Neutrophil (primary cell): ENCODE data around the gene LTBP2.

Experiments used
- H3K27ac ChIP-seq: fragments of 200-600 bp; sonication (generic); 2 replicates; pipeline ENCODE4 v1.5.1; 2016; ENCODE audit warnings: mild to moderate bottlenecking, moderate library complexity
- H3K27me3 ChIP-seq: fragments of 200-600 bp; sonication (generic); 2 replicates; pipeline ENCODE4 v1.6.0; 2016; ENCODE audit warnings: mild to moderate bottlenecking
- H3K36me3 ChIP-seq: fragments of 200-600 bp; sonication (generic); 2 replicates; pipeline ENCODE4 v1.5.1; 2017
- H3K4me1 ChIP-seq, 2 experiments: fragments of 200-600 bp in 1 of 2; sonication (generic) in 1 of 2; 1 replicate in 1 of 2; 2 replicates in 1 of 2; pipeline versions ENCODE4 v1.5.1 to v1.6.1; 2013 to 2016; ENCODE audit warnings: low read depth in 1 of 2, low read length in 1 of 2, mild to moderate bottlenecking in 1 of 2, moderate library complexity in 1 of 2; ENCODE audit not compliant: control insufficient read depth in 1 of 2, insufficient read depth in 1 of 2
- H3K4me3 ChIP-seq, 2 experiments: fragments of 200-600 bp in 1 of 2; sonication (generic) in 1 of 2; 1 replicate in 1 of 2; 2 replicates in 1 of 2; pipeline ENCODE4 v1.5.1; 2013 to 2016; ENCODE audit warnings: low read depth in 1 of 2, low read length in 1 of 2, mild to moderate bottlenecking in 1 of 2, moderate library complexity in 1 of 2
- H3K9me3 ChIP-seq: fragments of 200-600 bp; sonication (generic); 2 replicates; pipeline ENCODE4 v1.5.1; 2016
- CTCF ChIP-seq: fragments of 200-600 bp; sonication (generic); IDR thresholded peaks from 2 replicates; pipeline ENCODE4 v1.5.1; 2016; ENCODE audit warnings: antibody characterized with exemption

The LTBP2 gene

GRCh38 chr14:74532246-74532645 lies 79.8 kb downstream of the LTBP2 start:
- no peak overlapping the region for H3K4me3 ChIP-seq
- no peaks in the 10 kb centered on the region for H3K27me3 ChIP-seq
- no peak overlapping the region for H3K27ac ChIP-seq
- TF ChIP-seq CTCF, result no peak
- H3K4me1 ChIP-seq, result no peaks in the 10 kb centered on the region
- no peaks in the 10 kb centered on the region for H3K9me3 ChIP-seq
- H3K36me3 ChIP-seq, result no peaks in the 10 kb centered on the region

GRCh38 chr14:74531467-74531866 lies 80.6 kb downstream of the LTBP2 start:
- Histone ChIP-seq H3K4me3 (no peak overlapping the region), H3K9me3 (no peaks in the 10 kb centered on the region), H3K27ac (no peak overlapping the region), H3K27me3 (no peaks in the 10 kb centered on the region), H3K4me1 (no peaks in the 10 kb centered on the region), H3K36me3 (no peaks in the 10 kb centered on the region)
- no peak for TF ChIP-seq CTCF

- no peaks in the 10 kb centered on the region for H3K27me3 ChIP-seq
- H3K4me3 ChIP-seq, result no peak overlapping the region
- no peaks in the 10 kb centered on the region for H3K4me1 ChIP-seq
- no peaks in the 10 kb centered on the region for H3K36me3 ChIP-seq
- H3K27ac ChIP-seq, result no peak overlapping the region
- H3K9me3 ChIP-seq, result no peaks in the 10 kb centered on the region
- TF ChIP-seq CTCF, result no peak
Measured at GRCh38 chr14:74531006-74531405, 81.0 kb downstream of the LTBP2 start.

GRCh38 chr14:74528886-74529285 lies 83.2 kb downstream of the LTBP2 start:
- Histone ChIP-seq H3K27ac (no peak overlapping the region), H3K36me3 (no peaks in the 10 kb centered on the region), H3K4me3 (no peak overlapping the region), H3K4me1 (no peaks in the 10 kb centered on the region), H3K9me3 (no peaks in the 10 kb centered on the region), H3K27me3 (no peaks in the 10 kb centered on the region)
- TF ChIP-seq CTCF, result no peak

- no peak for TF ChIP-seq CTCF
- H3K36me3 ChIP-seq, result no peaks in the 10 kb centered on the region
- H3K27ac ChIP-seq, result no peak overlapping the region
- H3K27me3 ChIP-seq, result no peaks in the 10 kb centered on the region
- no peaks in the 10 kb centered on the region for H3K9me3 ChIP-seq
- H3K4me3 ChIP-seq, result no peak overlapping the region
- no peaks in the 10 kb centered on the region for H3K4me1 ChIP-seq
Measured at GRCh38 chr14:74528406-74528805, 83.6 kb downstream of the LTBP2 start.

GRCh38 chr14:74527736-74528280 lies 84.2 kb downstream of the LTBP2 start:
- Histone ChIP-seq H3K27ac (no peak overlapping the region), H3K4me3 (no peak overlapping the region), H3K27me3 (no peaks in the 10 kb centered on the region), H3K4me1 (no peaks in the 10 kb centered on the region), H3K9me3 (no peaks in the 10 kb centered on the region), H3K36me3 (no peaks in the 10 kb centered on the region)
- TF ChIP-seq CTCF, result no peak
